Coronary artery (tissue), 2 donors: ENCODE results near the gene CPNE2.

Experiments used
- DNase-seq: peaks from one replicate; pipeline ENCODE4 v3.0.0-alpha.2; 2017; ENCODE audit warnings: low spot score
- H3K27ac ChIP-seq, 2 donors: fragments of 200-600 bp; sonication (generic); one replicate each; pipeline ENCODE4 v1.5.1; 2016 to 2019
- H3K4me3 ChIP-seq: fragments of 200-600 bp; sonication (generic); 2 replicates; pipeline ENCODE4 v1.5.1; 2016; ENCODE audit warnings: mild to moderate bottlenecking, moderate library complexity
- TF ChIP-seq, protein P1 (sequence below): fragments of 200-600 bp; sonication (generic); IDR thresholded peaks from one replicate; pipeline ENCODE4 v1.5.1; 2019; ENCODE audit warnings: antibody characterized with exemption

CPNE2 gene

DNA sequence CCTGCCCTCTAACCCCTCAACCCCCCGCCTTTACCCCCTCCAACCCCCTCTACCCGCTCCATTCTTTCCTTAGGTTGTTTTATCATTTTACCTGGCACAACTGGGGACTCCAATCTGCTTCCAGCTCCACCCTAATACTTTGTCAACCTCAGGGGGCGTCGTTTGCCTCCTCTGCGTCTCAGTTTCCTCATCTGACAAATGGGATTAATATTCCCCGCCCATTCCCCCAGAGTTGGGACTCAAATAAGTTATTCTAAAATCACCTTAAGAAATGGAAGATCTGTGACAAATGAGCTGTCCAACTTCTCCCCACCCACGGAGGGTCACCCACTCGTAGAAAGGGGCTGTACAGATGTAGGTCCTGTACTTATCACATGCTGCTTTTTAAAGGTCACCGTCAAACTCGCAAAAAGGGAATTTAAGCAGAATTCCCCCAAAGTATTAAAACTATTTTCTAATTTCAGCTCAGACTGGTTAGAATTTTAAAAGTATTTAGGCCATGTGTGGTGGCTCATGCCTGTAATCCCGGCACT lies 40.6 kb upstream of the CPNE2 start:
- TF ChIP-seq, protein P1, sequence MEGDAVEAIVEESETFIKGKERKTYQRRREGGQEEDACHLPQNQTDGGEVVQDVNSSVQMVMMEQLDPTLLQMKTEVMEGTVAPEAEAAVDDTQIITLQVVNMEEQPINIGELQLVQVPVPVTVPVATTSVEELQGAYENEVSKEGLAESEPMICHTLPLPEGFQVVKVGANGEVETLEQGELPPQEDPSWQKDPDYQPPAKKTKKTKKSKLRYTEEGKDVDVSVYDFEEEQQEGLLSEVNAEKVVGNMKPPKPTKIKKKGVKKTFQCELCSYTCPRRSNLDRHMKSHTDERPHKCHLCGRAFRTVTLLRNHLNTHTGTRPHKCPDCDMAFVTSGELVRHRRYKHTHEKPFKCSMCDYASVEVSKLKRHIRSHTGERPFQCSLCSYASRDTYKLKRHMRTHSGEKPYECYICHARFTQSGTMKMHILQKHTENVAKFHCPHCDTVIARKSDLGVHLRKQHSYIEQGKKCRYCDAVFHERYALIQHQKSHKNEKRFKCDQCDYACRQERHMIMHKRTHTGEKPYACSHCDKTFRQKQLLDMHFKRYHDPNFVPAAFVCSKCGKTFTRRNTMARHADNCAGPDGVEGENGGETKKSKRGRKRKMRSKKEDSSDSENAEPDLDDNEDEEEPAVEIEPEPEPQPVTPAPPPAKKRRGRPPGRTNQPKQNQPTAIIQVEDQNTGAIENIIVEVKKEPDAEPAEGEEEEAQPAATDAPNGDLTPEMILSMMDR = no peak
- DNase-seq = no peak
- Histone ChIP-seq H3K27ac (no peak overlapping the region), H3K4me3 (no peak overlapping the region)

DNA sequence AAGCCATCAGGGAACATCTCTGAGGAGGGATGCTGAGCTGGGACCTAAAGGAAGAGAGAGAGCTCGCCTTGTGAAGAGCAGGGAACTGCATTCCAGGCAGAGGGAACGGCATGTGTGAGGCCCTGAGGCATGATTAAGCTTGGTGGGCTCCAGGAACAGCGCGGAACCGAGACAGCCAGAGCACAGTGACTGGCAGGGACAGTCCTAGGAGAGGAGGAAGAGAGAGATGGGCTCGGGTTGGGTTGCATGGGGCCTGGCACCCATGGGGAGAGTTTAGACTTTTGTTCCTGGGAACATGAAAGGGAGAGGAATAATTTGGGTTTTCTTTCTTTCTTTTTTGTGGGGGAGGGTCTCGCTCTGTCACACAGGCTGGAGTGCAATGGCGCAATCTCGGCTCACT lies 39.2 kb upstream of the CPNE2 start:
- TF ChIP-seq, protein P1 = no peak
- H3K4me3 ChIP-seq = no peak overlapping the region
- no peak overlapping the region for H3K27ac ChIP-seq
- DNase-seq = no peak

DNA sequence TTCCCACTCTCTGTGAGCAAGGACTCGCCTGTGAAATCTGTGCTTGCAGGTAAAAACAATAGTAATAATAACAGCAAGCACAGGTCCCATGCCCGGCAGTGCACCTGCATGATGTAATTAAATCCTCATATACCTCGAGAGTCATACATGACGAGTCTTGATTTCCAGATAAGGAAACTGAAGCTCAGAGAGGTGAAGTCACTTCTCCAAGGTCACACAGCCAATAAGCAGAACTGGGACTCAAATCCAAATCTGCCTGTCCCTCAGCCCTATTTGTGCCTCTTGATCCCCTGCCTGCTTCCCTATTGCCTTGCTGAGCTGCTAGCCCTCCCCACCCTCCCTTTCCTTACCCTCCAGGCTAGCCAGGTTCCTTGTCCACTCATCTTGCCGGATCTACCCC lies 38.0 kb upstream of the CPNE2 start:
- Histone ChIP-seq H3K4me3 (no peak overlapping the region), H3K27ac (no peak overlapping the region)
- DNase-seq = no peak
- TF ChIP-seq, protein P1 = no peak

DNA sequence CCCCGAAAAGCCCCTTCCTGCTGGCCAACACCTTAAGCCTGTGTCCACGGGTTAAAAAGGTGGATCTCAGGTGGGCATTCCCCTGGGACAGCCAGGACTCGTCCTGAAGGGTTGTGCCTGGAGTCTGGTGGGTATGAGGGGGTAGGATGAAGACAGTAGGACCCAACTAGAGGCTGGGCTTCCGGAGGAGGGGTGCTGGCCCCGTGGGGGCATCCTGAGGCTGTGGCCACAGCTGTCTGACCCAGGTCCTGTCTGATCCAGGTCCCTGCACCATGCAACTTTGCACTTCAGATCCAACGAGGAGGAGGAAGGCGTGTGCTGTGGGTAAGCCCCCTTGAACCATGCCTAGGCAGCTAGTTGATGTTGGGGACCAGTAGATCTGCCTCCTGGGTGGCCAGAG lies 37.6 kb upstream of the CPNE2 start:
- Histone ChIP-seq H3K27ac (no peak overlapping the region), H3K4me3 (no peak overlapping the region)
- TF ChIP-seq, protein P1 = no peak
- no peak for DNase-seq

DNA sequence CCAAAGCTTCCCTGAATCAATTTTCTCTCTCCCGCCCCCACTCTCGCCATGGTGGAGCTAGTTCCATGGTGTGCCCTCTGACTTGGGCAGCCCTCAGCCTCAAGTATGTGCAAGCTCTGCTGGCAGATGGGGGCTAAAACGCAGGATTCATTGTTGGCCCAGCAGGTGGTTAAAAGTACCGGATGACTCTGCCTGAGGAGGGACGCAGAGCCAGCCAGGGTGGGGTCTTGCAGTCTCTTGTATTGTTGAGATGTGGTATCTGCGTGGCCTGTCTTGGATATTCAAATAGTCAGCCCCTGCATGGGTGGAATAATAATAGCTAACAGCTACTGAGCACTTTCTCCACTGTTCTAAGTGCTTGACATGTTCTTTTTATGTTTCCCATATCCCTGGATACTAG lies 36.7 kb upstream of the CPNE2 start:
- TF ChIP-seq, protein P1 = no peak
- Histone ChIP-seq H3K4me3 (no peak overlapping the region), H3K27ac (no peak overlapping the region)
- DNase-seq = no peak

DNA sequence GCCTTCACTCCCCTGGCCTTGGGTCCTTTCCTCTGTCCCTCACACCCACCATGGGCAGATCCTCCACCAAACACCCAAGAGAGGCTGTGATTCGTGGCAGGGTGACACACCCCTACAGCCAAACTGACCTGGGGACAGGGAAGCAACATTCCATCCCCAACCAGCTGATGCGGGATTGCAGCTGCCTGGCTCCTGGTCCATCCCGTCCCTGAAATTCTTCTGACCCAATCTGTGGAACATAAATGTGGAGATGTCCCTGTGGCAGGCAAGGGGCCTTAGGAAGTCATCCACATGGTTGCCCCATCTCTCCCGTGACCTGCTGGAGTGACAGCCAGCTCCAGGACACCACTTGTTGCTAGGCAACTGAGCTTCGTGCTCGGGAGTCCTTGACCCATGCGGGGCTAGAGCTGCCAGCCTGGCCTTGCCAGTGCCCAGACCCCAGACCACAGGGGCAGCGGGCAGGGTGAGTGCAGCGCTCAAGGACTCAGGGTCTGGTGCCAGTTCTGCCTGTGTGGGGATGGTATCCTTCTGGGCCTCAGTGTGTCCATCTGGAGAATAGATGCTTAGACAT lies 34.0 kb upstream of the CPNE2 start:
- no peak overlapping the region for H3K27ac ChIP-seq
- DNase-seq = no peak
- no peak overlapping the region for H3K4me3 ChIP-seq
- TF ChIP-seq, protein P1 = no peak

DNA sequence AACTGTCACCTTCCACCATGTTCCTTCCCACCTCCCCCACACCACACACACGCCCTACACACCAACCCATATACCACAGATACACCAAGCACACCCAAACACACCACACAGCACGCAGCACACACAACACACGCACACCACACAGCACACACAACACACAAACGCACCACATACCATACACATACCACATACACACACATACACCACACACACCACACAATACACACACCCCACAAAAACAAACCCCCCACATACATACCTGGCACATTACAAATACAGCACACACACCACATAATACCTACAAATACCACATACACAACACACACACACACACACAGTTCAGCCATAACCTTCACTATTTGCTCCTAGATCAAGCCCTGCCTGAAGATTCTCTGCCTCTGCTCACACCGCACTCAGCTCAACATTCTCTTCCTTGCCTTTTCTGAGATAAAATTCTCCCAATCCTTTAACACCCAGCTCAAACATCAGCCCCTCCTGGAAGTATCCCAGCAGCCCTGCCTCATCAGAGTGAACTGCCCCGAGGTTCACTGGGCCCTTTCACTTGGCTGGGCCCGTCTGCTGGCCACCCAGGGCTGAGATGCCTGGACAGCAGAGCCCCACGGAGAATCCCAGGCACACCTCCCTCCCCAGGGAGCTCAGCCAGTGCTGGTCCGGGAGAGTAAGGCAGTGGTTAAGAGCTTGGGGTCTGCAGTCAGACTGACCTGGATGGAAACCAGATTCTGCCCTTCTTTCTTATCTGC lies 31.9 kb upstream of the CPNE2 start:
- Histone ChIP-seq H3K27ac (peak overlapping the region; percentile 87 to 91), H3K4me3 (no peak overlapping the region)
- TF ChIP-seq, protein P1 = no peak
- DNase-seq = no peak
